Measurements from ENCODE around the gene P2RY2. TPM values are rescaled to one million over a fixed set of nuclear protein-coding genes. Genes with fewer than 3 reads are reported as not detected.

The P2RY2 gene
- total RNA-seq, 1 experiment from 2014 or later: 0.26 TPM

- no peaks in the 10 kb centered on the region for H3K36me3 Mint-ChIP-seq (ENCODE audit: insufficient read depth in 1 of 3, low read depth in 3 of 3)
- Histone ChIP-seq H4K20me1 (ENCODE audit: control insufficient read depth, insufficient read depth, insufficient read length) (no peaks in the 10 kb centered on the region), H3K23me2 (ENCODE audit: insufficient read length, low read depth, low read length, poor library complexity, severe bottlenecking) (peaks cover 3% of the 10 kb centered on the region), H3T11ph (ENCODE audit: low read length) (no peak overlapping the region), H3K56ac (ENCODE audit: insufficient read length, low read depth, low read length) (no peak overlapping the region), H2BK12ac (ENCODE audit: insufficient read length, low read depth, low read length) (no peak overlapping the region), H3K23ac (ENCODE audit: insufficient read length, low read depth, low read length) (no peak overlapping the region), H3K79me2 (ENCODE audit: insufficient read depth, low read length) (no peaks in the 10 kb centered on the region), H2AK5ac (ENCODE audit: insufficient read length, low read length) (no peak overlapping the region), H3K18ac (ENCODE audit: insufficient read length, low read depth, low read length) (no peak overlapping the region), H3K27me3 (ENCODE audit: insufficient read depth, low read length) (no peaks in the 10 kb centered on the region), H2BK20ac (ENCODE audit: low read depth, low read length, poor library complexity, severe bottlenecking) (no peak overlapping the region), H4K91ac (ENCODE audit: insufficient read length, low read depth, low read length) (no peak overlapping the region), H4K5ac (ENCODE audit: insufficient read length, low read depth, low read length) (no peak overlapping the region), H3K27ac (ENCODE audit: insufficient read length, low read depth, low read length) (no peak overlapping the region), H3K9ac (ENCODE audit: extremely low read depth, insufficient read length, low read length) (no peak overlapping the region), H3K4ac (ENCODE audit: low read depth, low read length) (no peak overlapping the region), H3K4me2 (ENCODE audit: insufficient read depth, insufficient read length, low read length) (no peak overlapping the region), H3K9me3 (ENCODE audit: control insufficient read depth, low read depth, low read length) (no peaks in the 10 kb centered on the region), H3K79me1 (ENCODE audit: insufficient read depth, low read depth, low read length, poor library complexity, severe bottlenecking) (no peaks in the 10 kb centered on the region), H2BK5ac (ENCODE audit: insufficient read length, low read length) (no peak overlapping the region), H2BK15ac (ENCODE audit: low read depth, low read length) (no peak overlapping the region), H4K8ac (replicated peaks; ENCODE audit: insufficient read length, low read depth, low read length) (no peak overlapping the region), H2BK120ac (ENCODE audit: low read depth, low read length, poor library complexity, severe bottlenecking) (no peak overlapping the region), H2AFZ (ENCODE audit: low read length) (no peak overlapping the region), H3K14ac (ENCODE audit: insufficient read depth, low read length) (no peak overlapping the region), H3K4me1 (ENCODE audit: insufficient read depth, low read length) (peaks cover 13% of the 10 kb centered on the region; the same call in 1 of the 2 replicates)
- H3K4me1 Mint-ChIP-seq: peaks cover 27 to 29% of the 10 kb centered on the region in 2 experiments
- no peak overlapping the region for H3K27ac Mint-ChIP-seq
- no peak for DNase-seq
- TF ChIP-seq CTCF (conservative IDR thresholded peaks at IDR 0.05): no peak
- WGBS (ENCODE audit: extremely low coverage, insufficient read length, low lambda C conversion rate): no CpG with 5 or more reads among the region's 8 CpGs
- peaks cover 21% of the 10 kb centered on the region for H3K27me3 Mint-ChIP-seq (ENCODE audit: low read depth)
- no peak overlapping the region for H3K4me3 Mint-ChIP-seq
- H3K9me3 Mint-ChIP-seq: no peaks in the 10 kb centered on the region
Observed at GRCh38 chr11:73226297-73227006, 8.4 kb downstream of the P2RY2 start.
